Measurements from ENCODE around the gene CBLIF. TPM values are rescaled to one million over a fixed set of nuclear protein-coding genes. Genes with fewer than 3 reads are reported as not detected.

Gene CBLIF
- total and polyA plus RNA-seq, 3 donors from 2014 or later: 0.37 to 0.54 TPM; not detected in 1

- 1% methylated on average over 25 to 54 of the region's 54 CpGs for WGBS, 2 donors
- H3K36me3 ChIP-seq (ENCODE audit: low read depth, missing control alignments): no peaks in the 10 kb centered on the region
- peak within 1 kb of the TSS; percentile 84 to 92 for H3K4me3 ChIP-seq
- DNase-seq: peak; percentile 91
- H3K9me3 ChIP-seq: no peaks in the 10 kb centered on the region
- H3K27ac ChIP-seq: peak within 1 kb of the TSS; percentile 85 to 88
- intact Hi-C loops (cut with DNase I; ENCODE audit: low total_unique reads): no loop called here
- TF ChIP-seq CTCF (IDR thresholded peaks at IDR 0.05) (no peak), POLR2A (IDR thresholded peaks at IDR 0.05) (no peak)
- H3K27me3 ChIP-seq: no peaks in the 10 kb centered on the region
- H3K4me1 ChIP-seq: peaks cover 4% of the 10 kb centered on the region
These were observed 34.9 kb downstream of the CBLIF start, which contains the start of gene MRPL16 for GRCh38 chr11:59810189-59810910. Gene MRPL16 (minus strand): TSS chr11:59810778. CDS start chr11:59810658, 120 bp downstream.

GRCh38 chr11:59807047-59807610 is 38.2 kb downstream of the CBLIF start:
- Histone ChIP-seq H3K27me3 (no peaks in the 10 kb centered on the region), H3K27ac (no peak overlapping the region), H3K36me3 (ENCODE audit: low read depth, missing control alignments) (no peaks in the 10 kb centered on the region), H3K4me1 (peaks cover 4% of the 10 kb centered on the region), H3K9me3 (no peaks in the 10 kb centered on the region), H3K4me3 (no peak overlapping the region)
- DNase-seq: no peak
- TF ChIP-seq CTCF (IDR thresholded peaks at IDR 0.05) (no peak), POLR2A (IDR thresholded peaks at IDR 0.05) (no peak)
- WGBS, 2 donors: 40 to 78% methylated on average over 1 of the region's 1 CpG
- intact Hi-C loops (cut with DNase I; ENCODE audit: low total_unique reads): no loop called here

- DNase-seq: no peak
- intact Hi-C loops (cut with DNase I; ENCODE audit: low total_unique reads): loop anchor here (5.0 kb wide), 1 partner anchor 47 kb away; the partner anchor contains the start of gene STX3
- Histone ChIP-seq H3K27ac (no peak overlapping the region), H3K4me3 (no peak overlapping the region), H3K9me3 (no peaks in the 10 kb centered on the region), H3K4me1 (no peaks in the 10 kb centered on the region), H3K27me3 (no peaks in the 10 kb centered on the region), H3K36me3 (ENCODE audit: low read depth, missing control alignments) (no peaks in the 10 kb centered on the region)
- TF ChIP-seq CTCF (IDR thresholded peaks at IDR 0.05) (no peak), POLR2A (IDR thresholded peaks at IDR 0.05) (no peak)
- 96 to 98% methylated on average over 2 of the region's 2 CpGs for WGBS, 2 donors
These were observed 41.2 kb downstream of the CBLIF start for GRCh38 chr11:59804061-59804460.

GRCh38 chr11:59802639-59803176 is 42.6 kb downstream of the CBLIF start:
- Histone ChIP-seq H3K27me3 (no peaks in the 10 kb centered on the region), H3K36me3 (ENCODE audit: low read depth, missing control alignments) (no peaks in the 10 kb centered on the region), H3K4me3 (no peak overlapping the region), H3K4me1 (no peaks in the 10 kb centered on the region), H3K9me3 (no peaks in the 10 kb centered on the region), H3K27ac (no peak overlapping the region)
- WGBS, 2 donors: 50 to 58% methylated on average over 4 of the region's 4 CpGs
- TF ChIP-seq CTCF (IDR thresholded peaks at IDR 0.05): peak; percentile 49 to 65 (median 59)
- TF ChIP-seq POLR2A (IDR thresholded peaks at IDR 0.05): no peak
- DNase-seq: peak; percentile 41
- intact Hi-C loops (cut with DNase I; ENCODE audit: low total_unique reads): loop anchor here (5.0 kb wide), 1 partner anchor 45 kb away; the partner anchor contains the start of gene STX3

All from testis (tissue), 3 donors.